Measurements from ENCODE around the gene TLCD2.
"Not testable (repeated sequence)": the region's sequence is repeated elsewhere in the genome, so short reads cannot be mapped to it uniquely, and the experiment has no call there.

The TLCD2 gene

GRCh38 chr17:1735834-1736347 is 25.7 kb upstream of the TLCD2 start:
- no peak for DNase-seq (ENCODE audit: low spot score)

GRCh38 chr17:1735418-1735817 is 25.2 kb upstream of the TLCD2 start:
- no peak for DNase-seq (ENCODE audit: low spot score)

- no peak for DNase-seq (ENCODE audit: low spot score)
These were observed 23.6 kb upstream of the TLCD2 start for GRCh38 chr17:1733759-1734158.

- no peak for DNase-seq (ENCODE audit: low spot score)
These were observed 22.7 kb upstream of the TLCD2 start for GRCh38 chr17:1732833-1733321.

- DNase-seq (ENCODE audit: low spot score), result no peak
These were observed 22.2 kb upstream of the TLCD2 start for GRCh38 chr17:1732241-1732832.

- DNase-seq (ENCODE audit: low spot score), result no peak
These were observed 21.0 kb upstream of the TLCD2 start for GRCh38 chr17:1731194-1731506.

- no peak for DNase-seq (ENCODE audit: low spot score)
These were observed 20.4 kb upstream of the TLCD2 start for GRCh38 chr17:1730326-1731193.

- no peak for DNase-seq (ENCODE audit: low spot score)
These were observed 19.8 kb upstream of the TLCD2 start for GRCh38 chr17:1729966-1730325.

GRCh38 chr17:1727876-1728630 is 17.9 kb upstream of the TLCD2 start:
- no peak for DNase-seq (ENCODE audit: low spot score)

GRCh38 chr17:1727258-1727789 is 17.1 kb upstream of the TLCD2 start:
- no peak for DNase-seq (ENCODE audit: low spot score)

GRCh38 chr17:1726626-1727257 is 16.6 kb upstream of the TLCD2 start:
- no peak for DNase-seq (ENCODE audit: low spot score)

- no peak for DNase-seq (ENCODE audit: low spot score)
These were observed 15.7 kb upstream of the TLCD2 start for GRCh38 chr17:1725642-1726511.

GRCh38 chr17:1724869-1725641 is 14.9 kb upstream of the TLCD2 start:
- DNase-seq (ENCODE audit: low spot score), result no peak

- peak; percentile 56 for DNase-seq (ENCODE audit: low spot score)
These were observed 14.2 kb upstream of the TLCD2 start, which contains the start of gene WDR81 for GRCh38 chr17:1724351-1724868. Gene WDR81 (plus strand): TSS chr17:1724704. CDS start chr17:1724960, 256 bp downstream.

GRCh38 chr17:1722022-1722421 is 11.8 kb upstream of the TLCD2 start:
- DNase-seq (ENCODE audit: low spot score), result not testable (repeated sequence)

GRCh38 chr17:1720856-1721386 is 10.7 kb upstream of the TLCD2 start:
- DNase-seq (ENCODE audit: low spot score), result no peak

- DNase-seq (ENCODE audit: low spot score), result no peak
These were observed 8.4 kb upstream of the TLCD2 start for GRCh38 chr17:1718362-1719165.

GRCh38 chr17:1716912-1717695 is 6.9 kb upstream of the TLCD2 start:
- DNase-seq (ENCODE audit: low spot score), result peak; percentile 98

Data from COLO829 (cell line).